ENCODE data around the gene PIGB. TPM values are rescaled to one million over a fixed set of nuclear protein-coding genes. Genes with fewer than 3 reads are reported as not detected.

Gene PIGB
- total and polyA plus RNA-seq, 2 of the 13 experiments (the other 11 are each of a cell fraction or from before 2014, with no cell fraction given) = 14.5 to 19.1 TPM

DNA sequence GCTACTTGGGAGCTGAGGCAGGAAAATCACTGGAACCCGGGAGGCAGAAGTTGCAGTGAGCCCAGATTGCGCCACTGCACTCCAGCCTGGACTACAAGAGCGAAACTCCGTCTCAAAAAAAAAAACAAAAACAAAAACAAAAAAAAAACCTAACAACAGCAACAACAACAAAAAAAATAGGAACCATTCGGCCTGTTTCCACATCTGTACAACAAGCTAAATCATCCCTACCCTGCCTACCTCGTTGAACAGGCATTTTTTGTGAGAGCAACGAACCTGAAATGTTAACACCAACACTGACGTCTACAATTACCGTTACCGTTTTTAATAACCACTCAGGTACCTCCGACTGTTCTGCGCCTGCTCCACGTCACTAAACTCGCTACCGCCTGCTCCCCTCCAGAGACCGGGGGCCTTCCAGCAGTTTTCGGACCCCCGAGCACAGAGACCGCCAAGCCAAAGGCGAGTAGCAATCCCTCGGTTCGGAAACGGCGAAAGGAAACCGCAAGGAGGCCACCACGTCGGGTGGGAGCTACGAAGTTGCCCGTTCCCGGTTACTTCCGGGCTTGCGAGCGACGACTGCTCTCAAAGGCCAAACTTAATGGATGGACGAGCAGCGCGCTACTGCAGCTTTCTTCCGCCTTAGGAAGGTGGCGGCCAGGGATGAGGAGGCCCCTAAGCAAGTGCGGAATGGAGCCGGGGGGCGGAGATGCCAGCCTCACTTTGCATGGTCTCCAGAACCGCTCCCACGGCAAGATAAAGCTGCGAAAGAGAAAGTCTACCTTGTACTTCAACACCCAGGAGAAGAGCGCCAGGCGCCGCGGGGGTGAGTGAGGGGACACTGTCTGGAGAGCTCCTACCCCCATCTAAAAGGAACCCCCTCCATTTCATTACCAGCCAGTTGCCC, at the start of gene PIGB, which contains the start of gene PIGBOS1 (continued):
- TF ChIP-seq CAMTA2 (CRISPR knock-in tag; IDR thresholded peaks at IDR 0.05; ENCODE audit: borderline replicate concordance) = peak; percentile 81; the same call in 1 of the 2 replicates
- TF ChIP-seq GABPB1 (CRISPR knock-in tag; IDR thresholded peaks at IDR 0.05) = peak; percentile 94
- TF ChIP-seq KDM2A (CRISPR knock-in tag; IDR thresholded peaks at IDR 0.05; ENCODE audit: borderline replicate concordance, low read depth) = peak; percentile 97
- peak; percentile 91 for TF ChIP-seq THAP11 (CRISPR knock-in tag; IDR thresholded peaks at IDR 0.05)
- TF ChIP-seq, protein P1, sequence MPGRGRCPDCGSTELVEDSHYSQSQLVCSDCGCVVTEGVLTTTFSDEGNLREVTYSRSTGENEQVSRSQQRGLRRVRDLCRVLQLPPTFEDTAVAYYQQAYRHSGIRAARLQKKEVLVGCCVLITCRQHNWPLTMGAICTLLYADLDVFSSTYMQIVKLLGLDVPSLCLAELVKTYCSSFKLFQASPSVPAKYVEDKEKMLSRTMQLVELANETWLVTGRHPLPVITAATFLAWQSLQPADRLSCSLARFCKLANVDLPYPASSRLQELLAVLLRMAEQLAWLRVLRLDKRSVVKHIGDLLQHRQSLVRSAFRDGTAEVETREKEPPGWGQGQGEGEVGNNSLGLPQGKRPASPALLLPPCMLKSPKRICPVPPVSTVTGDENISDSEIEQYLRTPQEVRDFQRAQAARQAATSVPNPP (CRISPR knock-in tag; IDR thresholded peaks at IDR 0.05) = no peak
- no peak; the same call in 1 of the 2 replicates for TF ChIP-seq SMAD1 (CRISPR knock-in tag; IDR thresholded peaks at IDR 0.05; ENCODE audit: borderline replicate concordance, low read depth)
- TF ChIP-seq PAF1 (CRISPR knock-in tag; IDR thresholded peaks at IDR 0.05) = no peak
- TF ChIP-seq MIER2 (CRISPR knock-in tag; IDR thresholded peaks at IDR 0.05) = peak; percentile 82; the same call in 1 of the 2 replicates
- TF ChIP-seq SOX5 (CRISPR knock-in tag; IDR thresholded peaks at IDR 0.05; ENCODE audit: borderline replicate concordance) = peak; percentile 44; the same call in 1 of the 2 replicates
- TF ChIP-seq, protein P2, sequence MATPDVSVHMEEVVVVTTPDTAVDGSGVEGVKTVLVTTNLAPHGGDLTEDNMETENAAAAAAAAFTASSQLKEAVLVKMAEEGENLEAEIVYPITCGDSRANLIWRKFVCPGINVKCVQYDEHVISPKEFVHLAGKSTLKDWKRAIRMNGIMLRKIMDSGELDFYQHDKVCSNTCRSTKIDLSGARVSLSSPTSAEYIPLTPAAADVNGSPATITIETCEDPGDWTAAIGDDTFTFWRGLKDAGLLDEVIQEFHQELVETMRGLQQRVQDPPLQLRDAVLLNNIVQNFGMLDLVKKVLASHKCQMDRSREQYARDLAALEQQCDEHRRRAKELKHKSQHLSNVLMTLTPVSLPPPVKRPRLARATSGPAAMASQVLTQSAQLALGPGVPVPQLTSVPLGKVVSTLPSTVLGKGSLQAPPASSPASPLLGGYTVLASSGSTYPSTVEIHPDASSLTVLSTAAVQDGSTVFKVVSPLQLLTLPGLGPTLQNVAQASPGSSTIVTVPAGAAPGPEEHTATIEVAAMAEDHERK (CRISPR knock-in tag; IDR thresholded peaks at IDR 0.05; ENCODE audit: low read depth) = no peak
- TF ChIP-seq SAFB2 (CRISPR knock-in tag; IDR thresholded peaks at IDR 0.05; ENCODE audit: borderline replicate concordance, low read depth) = 0 out of 2 replicates have a peak, but pooled peaks have one; percentile 20
- no peak for TF ChIP-seq ZNF446 (CRISPR knock-in tag; IDR thresholded peaks at IDR 0.05)
- TF ChIP-seq HNF4G (IDR thresholded peaks at IDR 0.05; ENCODE audit: borderline replicate concordance, low read depth, low read length) = no peak
- no peak for TF ChIP-seq HNF4G (CRISPR knock-in tag; IDR thresholded peaks at IDR 0.05; ENCODE audit: borderline replicate concordance, low read depth)
- TF ChIP-seq ZNF510 (CRISPR knock-in tag; IDR thresholded peaks at IDR 0.05; ENCODE audit: low read depth) = 0 out of 2 replicates have a peak, but pooled peaks have one; percentile 40
- peak; percentile 65 for TF ChIP-seq HDAC2 (CRISPR knock-in tag; IDR thresholded peaks at IDR 0.05)
- peak; percentile 50; the same call in 1 of the 2 replicates for TF ChIP-seq ARNTL (CRISPR knock-in tag; IDR thresholded peaks at IDR 0.05)
- TF ChIP-seq, protein P3, sequence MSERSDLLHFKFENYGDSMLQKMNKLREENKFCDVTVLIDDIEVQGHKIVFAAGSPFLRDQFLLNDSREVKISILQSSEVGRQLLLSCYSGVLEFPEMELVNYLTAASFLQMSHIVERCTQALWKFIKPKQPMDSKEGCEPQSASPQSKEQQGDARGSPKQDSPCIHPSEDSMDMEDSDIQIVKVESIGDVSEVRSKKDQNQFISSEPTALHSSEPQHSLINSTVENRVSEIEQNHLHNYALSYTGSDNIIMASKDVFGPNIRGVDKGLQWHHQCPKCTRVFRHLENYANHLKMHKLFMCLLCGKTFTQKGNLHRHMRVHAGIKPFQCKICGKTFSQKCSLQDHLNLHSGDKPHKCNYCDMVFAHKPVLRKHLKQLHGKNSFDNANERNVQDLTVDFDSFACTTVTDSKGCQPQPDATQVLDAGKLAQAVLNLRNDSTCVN (CRISPR knock-in tag; IDR thresholded peaks at IDR 0.05; ENCODE audit: borderline replicate concordance) = no peak
- TF ChIP-seq, protein P4, sequence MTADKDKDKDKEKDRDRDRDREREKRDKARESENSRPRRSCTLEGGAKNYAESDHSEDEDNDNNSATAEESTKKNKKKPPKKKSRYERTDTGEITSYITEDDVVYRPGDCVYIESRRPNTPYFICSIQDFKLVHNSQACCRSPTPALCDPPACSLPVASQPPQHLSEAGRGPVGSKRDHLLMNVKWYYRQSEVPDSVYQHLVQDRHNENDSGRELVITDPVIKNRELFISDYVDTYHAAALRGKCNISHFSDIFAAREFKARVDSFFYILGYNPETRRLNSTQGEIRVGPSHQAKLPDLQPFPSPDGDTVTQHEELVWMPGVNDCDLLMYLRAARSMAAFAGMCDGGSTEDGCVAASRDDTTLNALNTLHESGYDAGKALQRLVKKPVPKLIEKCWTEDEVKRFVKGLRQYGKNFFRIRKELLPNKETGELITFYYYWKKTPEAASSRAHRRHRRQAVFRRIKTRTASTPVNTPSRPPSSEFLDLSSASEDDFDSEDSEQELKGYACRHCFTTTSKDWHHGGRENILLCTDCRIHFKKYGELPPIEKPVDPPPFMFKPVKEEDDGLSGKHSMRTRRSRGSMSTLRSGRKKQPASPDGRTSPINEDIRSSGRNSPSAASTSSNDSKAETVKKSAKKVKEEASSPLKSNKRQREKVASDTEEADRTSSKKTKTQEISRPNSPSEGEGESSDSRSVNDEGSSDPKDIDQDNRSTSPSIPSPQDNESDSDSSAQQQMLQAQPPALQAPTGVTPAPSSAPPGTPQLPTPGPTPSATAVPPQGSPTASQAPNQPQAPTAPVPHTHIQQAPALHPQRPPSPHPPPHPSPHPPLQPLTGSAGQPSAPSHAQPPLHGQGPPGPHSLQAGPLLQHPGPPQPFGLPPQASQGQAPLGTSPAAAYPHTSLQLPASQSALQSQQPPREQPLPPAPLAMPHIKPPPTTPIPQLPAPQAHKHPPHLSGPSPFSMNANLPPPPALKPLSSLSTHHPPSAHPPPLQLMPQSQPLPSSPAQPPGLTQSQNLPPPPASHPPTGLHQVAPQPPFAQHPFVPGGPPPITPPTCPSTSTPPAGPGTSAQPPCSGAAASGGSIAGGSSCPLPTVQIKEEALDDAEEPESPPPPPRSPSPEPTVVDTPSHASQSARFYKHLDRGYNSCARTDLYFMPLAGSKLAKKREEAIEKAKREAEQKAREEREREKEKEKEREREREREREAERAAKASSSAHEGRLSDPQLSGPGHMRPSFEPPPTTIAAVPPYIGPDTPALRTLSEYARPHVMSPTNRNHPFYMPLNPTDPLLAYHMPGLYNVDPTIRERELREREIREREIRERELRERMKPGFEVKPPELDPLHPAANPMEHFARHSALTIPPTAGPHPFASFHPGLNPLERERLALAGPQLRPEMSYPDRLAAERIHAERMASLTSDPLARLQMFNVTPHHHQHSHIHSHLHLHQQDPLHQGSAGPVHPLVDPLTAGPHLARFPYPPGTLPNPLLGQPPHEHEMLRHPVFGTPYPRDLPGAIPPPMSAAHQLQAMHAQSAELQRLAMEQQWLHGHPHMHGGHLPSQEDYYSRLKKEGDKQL (CRISPR knock-in tag; IDR thresholded peaks at IDR 0.05; ENCODE audit: low read depth) = 0 out of 2 replicates have a peak, but pooled peaks have one; percentile 30

All from HepG2 (cell line).